ENCODE results near the gene GJC1. TPM values are rescaled to one million over a fixed set of nuclear protein-coding genes. Genes with fewer than 3 reads are reported as not detected.

GJC1 gene
- total and polyA plus RNA-seq, 2 donors (not counting 3 experiments of a cell fraction or from before 2014, with no cell fraction given): 13.8 to 39.7 TPM

- ChIA-PET CTCF (interaction anchor here (0.6 to 15.3 kb wide), 19 partner anchors 20 to 420 kb away, joined by 3 to 368 read pairs (median 8); partner anchors contain the start of genes ACBD4, GJC1, HIGD1B and PLCD3), POLR2A (no interaction called here)
- Histone ChIP-seq H3K27me3 (ENCODE audit: control insufficient read depth in 2 of 2, insufficient read depth in 2 of 2, low read length in 2 of 2) (no peaks in the 10 kb centered on the region), H3K4me3 (replicated peaks in 1 of 3; ENCODE audit: insufficient read depth in 1 of 3, low read depth in 1 of 3, low read length in 3 of 3) (no peak overlapping the region), H3K9me3 (replicated peaks; ENCODE audit: control insufficient read depth, insufficient read depth, low read length) (no peaks in the 10 kb centered on the region), H4K20me1 (replicated peaks; ENCODE audit: control insufficient read depth, extremely low read depth, insufficient read depth, low read length) (no peaks in the 10 kb centered on the region), H3K79me2 (ENCODE audit: control insufficient read depth, insufficient read depth, low read length) (no peaks in the 10 kb centered on the region), H3K9me1 (replicated peaks; ENCODE audit: control insufficient read depth, extremely low read depth, insufficient read depth, low read length) (no peaks in the 10 kb centered on the region), H3K4me2 (ENCODE audit: insufficient read depth, low read length) (no peak overlapping the region), H2AFZ (ENCODE audit: low read depth, low read length) (no peak overlapping the region), H3K9ac (replicated peaks; ENCODE audit: extremely low read depth, insufficient read depth, low read length) (no peak overlapping the region), H3K4me1 (ENCODE audit: control insufficient read depth, extremely low read depth, insufficient read depth, low read length) (peaks cover 5% of the 10 kb centered on the region), H3K27ac (ENCODE audit: insufficient read depth, low read depth, low read length) (no peak overlapping the region), H3K36me3 (ENCODE audit: control insufficient read depth in 2 of 2, extremely low read depth in 1 of 2, insufficient read depth in 2 of 2, low read length in 2 of 2) (no peaks in the 10 kb centered on the region)
- dilution Hi-C loops (cut with MboI; ENCODE audit: extremely low pct_ligation_motif_present, low sequenced_read_pairs) (no loop called here), intact Hi-C loops (cut with micrococcal nuclease) (no loop called here)
- no peak for TF ChIP-seq CTCF (IDR thresholded peaks at IDR 0.05; ENCODE audit: extremely low read depth in 1 of 2, insufficient read depth in 1 of 2, low read depth in 1 of 2, low read length in 2 of 2)
- TF ChIP-seq GATA2 (IDR thresholded peaks at IDR 0.05; ENCODE audit: insufficient read depth, insufficient read length, low read depth, low read length): no peak
- no peak for TF ChIP-seq JUN (IDR thresholded peaks at IDR 0.05; ENCODE audit: borderline replicate concordance, insufficient read depth, insufficient read length, low read depth)
- TF ChIP-seq POLR2AphosphoS5 (IDR thresholded peaks at IDR 0.05; ENCODE audit: insufficient read depth, low read depth, low read length): no peak
- TF ChIP-seq FOS (IDR thresholded peaks at IDR 0.05; ENCODE audit: borderline replicate concordance, insufficient read depth, low read length): no peak
- TF ChIP-seq MYC (IDR thresholded peaks at IDR 0.05; ENCODE audit: low read depth, low read length): no peak
- no peak for TF ChIP-seq MAX (IDR thresholded peaks at IDR 0.05; ENCODE audit: insufficient read depth, insufficient read length)
- no peak for TF ChIP-seq EZH2 (IDR thresholded peaks at IDR 0.05; ENCODE audit: borderline replicate concordance, low read depth, low read length, severe bottlenecking)
- no peak for TF ChIP-seq POLR2A (IDR thresholded peaks at IDR 0.05; ENCODE audit: low read depth, low read length)
- DNase-seq (ENCODE audit: low read depth, low spot score) (no peak), FAIRE-seq (no peak)
- BruUV-seq (replicated peaks): no TSS peak
Measured at GRCh38 chr17:44777394-44778348, 52.4 kb downstream of the GJC1 start.
